Osteocyte (in vitro differentiated cells): Measurements from ENCODE around the gene PEX14. TPM values are rescaled to one million over a fixed set of nuclear protein-coding genes. Genes with fewer than 3 reads are reported as not detected.
A peak's percentile ranks its signal among the peaks of the same experiment; 100 is the strongest.

Source experiments
- DNase-seq: peaks from one replicate; pipeline ENCODE4 v3.0.0; 2021; ENCODE audit warnings: mixed read lengths; ENCODE audit not compliant: unreplicated experiment; ENCODE audit errors: extremely low spot score
- H3K27ac Mint-ChIP-seq: one replicate; pipeline ENCODE4 v1.8.0; 2021; ENCODE audit warnings: mild to moderate bottlenecking, mixed read lengths; ENCODE audit not compliant: unreplicated experiment
- H3K27me3 Mint-ChIP-seq: one replicate; pipeline ENCODE4 v1.8.0; 2021; ENCODE audit warnings: mixed read lengths; ENCODE audit not compliant: unreplicated experiment
- H3K36me3 Mint-ChIP-seq: one replicate; pipeline ENCODE4 v1.8.0; 2021; ENCODE audit warnings: mixed read lengths; ENCODE audit not compliant: unreplicated experiment
- H3K4me1 Mint-ChIP-seq: one replicate; pipeline ENCODE4 v1.8.0; 2021; ENCODE audit warnings: mixed read lengths; ENCODE audit not compliant: unreplicated experiment
- H3K4me3 Mint-ChIP-seq: one replicate; pipeline ENCODE4 v1.8.0; 2021; ENCODE audit warnings: mild to moderate bottlenecking, moderate library complexity, mixed read lengths; ENCODE audit not compliant: unreplicated experiment
- H3K9me3 Mint-ChIP-seq: one replicate; pipeline ENCODE4 v1.8.0; 2021; ENCODE audit warnings: mixed read lengths; ENCODE audit not compliant: unreplicated experiment
- CTCF ChIP-seq: fragments of 200-600 bp; sonication (generic); IDR thresholded peaks from 2 replicates; pipeline ENCODE4 v1.5.0; 2021; ENCODE audit warnings: antibody characterized with exemption, mild to moderate bottlenecking, moderate library complexity
- total RNA-seq: library from RNA; stranded (reverse); gene quantifications from 2 replicates; pipeline ENCODE4 v1.2.1, GENCODE V29; 2021

Gene PEX14
- total RNA-seq, 1 donor from 2014 or later, result 22.2 TPM

- DNase-seq, result peak; percentile 74
- no peaks in the 10 kb centered on the region for H3K9me3 Mint-ChIP-seq
- H3K27me3 Mint-ChIP-seq, result no peaks in the 10 kb centered on the region
- H3K4me3 Mint-ChIP-seq, result no peak overlapping the region
- no peak overlapping the region for H3K27ac Mint-ChIP-seq
- H3K36me3 Mint-ChIP-seq, result peaks cover 14% of the 10 kb centered on the region
- H3K4me1 Mint-ChIP-seq, result peaks cover 17% of the 10 kb centered on the region
- TF ChIP-seq CTCF, result no peak
These were observed 66.5 kb downstream of the PEX14 start for GRCh38 chr1:10541286-10541685.

GRCh38 chr1:10544239-10544638 lies 69.5 kb downstream of the PEX14 start:
- Mint-ChIP-seq H3K4me1 (peaks cover 13% of the 10 kb centered on the region), H3K27me3 (no peaks in the 10 kb centered on the region), H3K27ac (no peak overlapping the region), H3K36me3 (peaks cover 7% of the 10 kb centered on the region), H3K9me3 (no peaks in the 10 kb centered on the region), H3K4me3 (no peak overlapping the region)
- no peak for TF ChIP-seq CTCF
- peak; percentile 21 for DNase-seq

- Mint-ChIP-seq H3K4me1 (peaks cover 3% of the 10 kb centered on the region), H3K27me3 (no peaks in the 10 kb centered on the region), H3K27ac (no peak overlapping the region), H3K36me3 (peaks cover 3% of the 10 kb centered on the region), H3K4me3 (no peak overlapping the region), H3K9me3 (no peaks in the 10 kb centered on the region)
- no peak for TF ChIP-seq CTCF
- peak; percentile 40 for DNase-seq
These were observed 72.1 kb downstream of the PEX14 start for GRCh38 chr1:10546896-10547295.

- H3K27ac Mint-ChIP-seq, result no peak overlapping the region
These were observed 75.3 kb downstream of the PEX14 start for GRCh38 chr1:10549904-10550664.

More at GRCh38 chr1:10549904-10550664, 75.3 kb downstream of the PEX14 start:
- no peak overlapping the region for H3K4me3 Mint-ChIP-seq
- peaks cover 18% of the 10 kb centered on the region for H3K4me1 Mint-ChIP-seq
- no peaks in the 10 kb centered on the region for H3K36me3 Mint-ChIP-seq
- H3K27me3 Mint-ChIP-seq, result no peaks in the 10 kb centered on the region
- DNase-seq, result no peak
- H3K9me3 Mint-ChIP-seq, result no peaks in the 10 kb centered on the region
- TF ChIP-seq CTCF, result no peak
